ENCODE data around the gene BRSK1. TPM values are rescaled to one million over a fixed set of nuclear protein-coding genes. Genes with fewer than 3 reads are reported as not detected.

Gene BRSK1
- total RNA-seq, 2 experiments from 2014 or later: 2.6 to 2.7 TPM

DNA sequence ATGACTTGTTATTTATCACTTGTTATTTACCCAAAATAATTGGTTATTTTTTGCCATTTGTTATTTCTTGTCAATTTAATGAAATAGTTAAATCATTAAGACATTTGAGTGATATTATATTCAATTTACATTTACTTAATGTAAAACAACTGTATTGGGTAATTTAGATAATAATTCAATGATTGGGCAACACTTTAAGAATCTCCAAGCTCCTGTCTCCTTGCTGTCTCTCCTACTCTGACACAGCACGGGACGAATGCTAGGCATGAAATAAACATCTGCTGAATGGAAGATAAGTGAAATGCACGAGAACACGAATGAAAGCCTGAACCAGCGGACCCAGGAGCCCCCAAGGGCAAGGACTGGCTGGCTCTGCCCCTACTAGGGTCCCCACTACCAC, 19.3 kb upstream of the BRSK1 start:
- Histone ChIP-seq H3K9me3 (ENCODE audit: control insufficient read depth in 1 of 2, insufficient read depth in 1 of 2, low read length in 2 of 2) (peaks cover 0 to 5% of the 10 kb centered on the region in 2 experiments), H3K27ac (ENCODE audit: low read depth in 1 of 2, low read length in 2 of 2) (no peak overlapping the region), H3K4me3 (ENCODE audit: low read length) (no peak overlapping the region), H3K27me3 (ENCODE audit: control insufficient read depth in 1 of 2, insufficient read depth in 2 of 2, low read length in 2 of 2) (no peaks in the 10 kb centered on the region), H3K36me3 (ENCODE audit: insufficient read depth, low read length) (peaks cover 2% of the 10 kb centered on the region), H3K4me1 (ENCODE audit: insufficient read depth, low read length) (peaks cover 7% of the 10 kb centered on the region)
- H3K36me3 Mint-ChIP-seq (ENCODE audit: low read depth): peaks cover 18% of the 10 kb centered on the region
- TF ChIP-seq, protein P1, sequence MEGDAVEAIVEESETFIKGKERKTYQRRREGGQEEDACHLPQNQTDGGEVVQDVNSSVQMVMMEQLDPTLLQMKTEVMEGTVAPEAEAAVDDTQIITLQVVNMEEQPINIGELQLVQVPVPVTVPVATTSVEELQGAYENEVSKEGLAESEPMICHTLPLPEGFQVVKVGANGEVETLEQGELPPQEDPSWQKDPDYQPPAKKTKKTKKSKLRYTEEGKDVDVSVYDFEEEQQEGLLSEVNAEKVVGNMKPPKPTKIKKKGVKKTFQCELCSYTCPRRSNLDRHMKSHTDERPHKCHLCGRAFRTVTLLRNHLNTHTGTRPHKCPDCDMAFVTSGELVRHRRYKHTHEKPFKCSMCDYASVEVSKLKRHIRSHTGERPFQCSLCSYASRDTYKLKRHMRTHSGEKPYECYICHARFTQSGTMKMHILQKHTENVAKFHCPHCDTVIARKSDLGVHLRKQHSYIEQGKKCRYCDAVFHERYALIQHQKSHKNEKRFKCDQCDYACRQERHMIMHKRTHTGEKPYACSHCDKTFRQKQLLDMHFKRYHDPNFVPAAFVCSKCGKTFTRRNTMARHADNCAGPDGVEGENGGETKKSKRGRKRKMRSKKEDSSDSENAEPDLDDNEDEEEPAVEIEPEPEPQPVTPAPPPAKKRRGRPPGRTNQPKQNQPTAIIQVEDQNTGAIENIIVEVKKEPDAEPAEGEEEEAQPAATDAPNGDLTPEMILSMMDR (IDR thresholded peaks at IDR 0.05): no peak
- ChIA-PET POLR2A (interaction anchor here (1.5 kb wide), 1 partner anchor 11 kb away, joined by 3 read pairs; no protein-coding TSS in a partner anchor), CTCF (no interaction called here)
- intact Hi-C loops (cut with DNase I, micrococcal nuclease): no loop called here
- no peaks in the 10 kb centered on the region for H3K9me3 Mint-ChIP-seq
- H3K4me3 Mint-ChIP-seq: no peak overlapping the region
- H3K27ac Mint-ChIP-seq: no peak overlapping the region
- ATAC-seq (ENCODE audit: poor library complexity): no peak
- no peak for DNase-seq
- no peaks in the 10 kb centered on the region for H3K27me3 Mint-ChIP-seq
- peaks cover 8% of the 10 kb centered on the region for H3K4me1 Mint-ChIP-seq (ENCODE audit: low read depth)

DNA sequence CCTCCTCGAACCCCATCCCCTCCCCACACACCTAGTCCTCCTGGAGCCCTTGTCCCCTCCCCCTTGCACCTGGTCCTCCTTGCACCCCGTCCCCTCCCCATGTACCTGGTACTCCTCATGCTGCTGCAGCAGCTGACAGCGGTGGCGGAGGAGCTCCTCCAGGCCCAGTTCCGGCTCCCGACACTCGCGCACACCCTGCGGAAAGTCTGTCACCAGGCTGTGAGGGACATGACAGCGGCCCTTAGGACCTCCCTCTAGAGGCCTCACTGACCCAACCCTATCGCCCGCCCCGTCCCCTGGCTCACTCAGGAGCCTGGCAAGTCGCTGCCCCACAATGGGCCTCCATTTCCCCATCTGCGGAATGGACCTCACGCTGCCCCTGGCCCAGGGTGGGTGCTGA, 18.6 kb upstream of the BRSK1 start:
- Mint-ChIP-seq H3K4me3 (no peak overlapping the region), H3K9me3 (no peaks in the 10 kb centered on the region), H3K36me3 (ENCODE audit: low read depth) (peaks cover 24% of the 10 kb centered on the region), H3K27me3 (no peaks in the 10 kb centered on the region), H3K27ac (no peak overlapping the region), H3K4me1 (ENCODE audit: low read depth) (peaks cover 6% of the 10 kb centered on the region)
- no peak overlapping the region for H3K27ac ChIP-seq (ENCODE audit: low read depth in 1 of 2, low read length in 2 of 2)
- H3K27me3 ChIP-seq (ENCODE audit: control insufficient read depth in 1 of 2, insufficient read depth in 2 of 2, low read length in 2 of 2): no peaks in the 10 kb centered on the region
- DNase-seq: peak in 1 of 14 experiments; percentile 25
- H3K36me3 ChIP-seq (ENCODE audit: insufficient read depth, low read length): peaks cover 8% of the 10 kb centered on the region
- no peak for ATAC-seq (ENCODE audit: poor library complexity)
- peaks cover 0 to 5% of the 10 kb centered on the region in 2 experiments for H3K9me3 ChIP-seq (ENCODE audit: control insufficient read depth in 1 of 2, insufficient read depth in 1 of 2, low read length in 2 of 2)
- H3K4me3 ChIP-seq (ENCODE audit: low read length): no peak overlapping the region
- POLR2A ChIA-PET: interaction anchor here (1.5 kb wide), 1 partner anchor 11 kb away, joined by 3 read pairs; no protein-coding TSS in a partner anchor
- CTCF ChIA-PET: no interaction called here
- H3K4me1 ChIP-seq (ENCODE audit: insufficient read depth, low read length): peaks cover under 1% of the 10 kb centered on the region
- TF ChIP-seq, protein P1 (IDR thresholded peaks at IDR 0.05): no peak
- intact Hi-C loops (cut with DNase I, micrococcal nuclease): no loop called here

DNA sequence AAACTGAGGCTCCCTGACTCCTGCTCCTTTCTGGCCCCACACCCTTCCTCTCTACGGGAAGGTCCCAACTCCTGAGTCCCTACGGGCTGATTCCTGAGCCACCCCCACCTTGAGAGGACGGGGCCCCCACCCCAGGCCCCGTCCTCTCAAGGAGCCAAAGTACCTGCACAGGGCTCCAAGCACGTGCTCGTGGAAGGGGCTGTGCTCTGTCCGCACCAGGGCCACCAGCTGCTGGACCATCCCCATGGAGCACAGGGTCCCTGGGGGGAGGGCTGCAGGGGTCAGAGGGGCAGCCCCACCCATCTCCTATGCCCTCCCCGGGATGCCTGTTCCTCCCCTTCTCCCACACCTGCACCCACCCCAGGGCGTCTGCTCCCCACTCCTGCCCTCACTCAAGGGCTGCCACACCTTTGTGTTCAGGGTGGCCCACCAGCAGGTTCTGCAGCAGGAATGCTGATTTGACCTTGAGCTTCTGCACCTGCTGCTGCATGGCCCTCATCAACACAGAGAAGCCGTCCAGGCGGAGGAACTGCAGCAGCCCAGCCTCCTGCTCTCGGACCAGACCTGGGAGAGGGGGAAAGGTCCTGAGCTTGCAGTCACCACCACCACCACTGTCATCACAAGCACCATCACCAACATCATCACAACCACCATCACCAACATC, 17.9 kb upstream of the BRSK1 start:
- Histone ChIP-seq H3K4me1 (ENCODE audit: insufficient read depth, low read length) (no peaks in the 10 kb centered on the region), H3K9me3 (ENCODE audit: control insufficient read depth in 1 of 2, insufficient read depth in 1 of 2, low read length in 2 of 2) (peaks cover 0 to 5% of the 10 kb centered on the region in 2 experiments), H3K27ac (ENCODE audit: low read depth in 1 of 2, low read length in 2 of 2) (no peak overlapping the region), H3K36me3 (ENCODE audit: insufficient read depth, low read length) (peaks cover 10% of the 10 kb centered on the region), H3K4me3 (ENCODE audit: low read length) (no peak overlapping the region), H3K27me3 (ENCODE audit: control insufficient read depth in 1 of 2, insufficient read depth in 2 of 2, low read length in 2 of 2) (no peaks in the 10 kb centered on the region)
- no peaks in the 10 kb centered on the region for H3K27me3 Mint-ChIP-seq
- H3K4me3 Mint-ChIP-seq: no peak overlapping the region
- ChIA-PET CTCF (no interaction called here), POLR2A (no interaction called here)
- peaks cover 6% of the 10 kb centered on the region for H3K4me1 Mint-ChIP-seq (ENCODE audit: low read depth)
- H3K27ac Mint-ChIP-seq: no peak overlapping the region
- no peak for ATAC-seq (ENCODE audit: poor library complexity)
- no peaks in the 10 kb centered on the region for H3K9me3 Mint-ChIP-seq
- TF ChIP-seq, protein P1 (IDR thresholded peaks at IDR 0.05): no peak
- DNase-seq: peak in 1 of 14 experiments; percentile 9
- intact Hi-C loops (cut with DNase I, micrococcal nuclease): no loop called here
- H3K36me3 Mint-ChIP-seq (ENCODE audit: low read depth): peaks cover 31% of the 10 kb centered on the region
